ENCODE measurements around the gene RFT1. TPM values are rescaled to one million over a fixed set of nuclear protein-coding genes. Genes with fewer than 3 reads are reported as not detected.

RFT1 gene
- total RNA-seq, 4 donors from 2014 or later, result 13.1 to 38.2 (median 16.5) TPM

DNA sequence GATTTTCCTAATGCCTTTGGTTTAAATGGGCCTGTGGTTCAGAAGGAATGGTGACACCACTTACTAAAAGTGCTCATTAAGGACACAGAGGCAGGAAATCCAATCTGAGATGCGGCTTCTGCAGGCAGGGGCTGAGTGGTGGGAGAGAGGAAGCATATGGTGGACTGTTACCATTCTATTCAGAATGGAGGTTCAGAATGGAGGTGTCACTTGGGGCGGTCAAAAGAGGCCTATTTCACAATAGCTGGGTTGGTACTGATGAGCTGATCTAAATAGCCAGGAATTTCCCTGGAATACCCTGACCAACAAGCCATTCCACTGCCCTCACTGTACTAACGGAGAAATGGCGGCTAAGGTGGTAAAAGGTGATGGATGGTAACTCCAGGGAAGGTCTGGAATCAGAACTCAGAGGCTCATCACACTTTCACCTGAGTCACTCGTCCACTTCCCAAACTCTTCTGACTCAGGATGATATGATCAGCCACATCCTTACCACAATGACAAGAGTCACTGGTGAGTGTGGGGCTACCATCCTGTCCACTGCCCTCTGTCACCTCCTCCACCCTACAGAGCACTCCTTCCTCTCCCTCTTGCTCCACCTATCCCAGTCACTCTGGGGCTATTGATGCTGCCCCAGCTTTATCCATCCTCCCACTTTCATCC is 15.7 kb downstream of the RFT1 start:
- intact Hi-C loops (cut with DNase I; ENCODE audit: low total_unique reads), result loop anchor here (2.0 kb wide), 1 partner anchor 82 kb away; no protein-coding TSS in a partner anchor
- no peak for DNase-seq
- H3K27ac ChIP-seq, result no peak overlapping the region
- no peaks in the 10 kb centered on the region for H3K27me3 ChIP-seq
- no peak overlapping the region for H3K4me3 ChIP-seq
- TF ChIP-seq POLR2A (IDR thresholded peaks at IDR 0.05), result no peak
- TF ChIP-seq, protein P1, sequence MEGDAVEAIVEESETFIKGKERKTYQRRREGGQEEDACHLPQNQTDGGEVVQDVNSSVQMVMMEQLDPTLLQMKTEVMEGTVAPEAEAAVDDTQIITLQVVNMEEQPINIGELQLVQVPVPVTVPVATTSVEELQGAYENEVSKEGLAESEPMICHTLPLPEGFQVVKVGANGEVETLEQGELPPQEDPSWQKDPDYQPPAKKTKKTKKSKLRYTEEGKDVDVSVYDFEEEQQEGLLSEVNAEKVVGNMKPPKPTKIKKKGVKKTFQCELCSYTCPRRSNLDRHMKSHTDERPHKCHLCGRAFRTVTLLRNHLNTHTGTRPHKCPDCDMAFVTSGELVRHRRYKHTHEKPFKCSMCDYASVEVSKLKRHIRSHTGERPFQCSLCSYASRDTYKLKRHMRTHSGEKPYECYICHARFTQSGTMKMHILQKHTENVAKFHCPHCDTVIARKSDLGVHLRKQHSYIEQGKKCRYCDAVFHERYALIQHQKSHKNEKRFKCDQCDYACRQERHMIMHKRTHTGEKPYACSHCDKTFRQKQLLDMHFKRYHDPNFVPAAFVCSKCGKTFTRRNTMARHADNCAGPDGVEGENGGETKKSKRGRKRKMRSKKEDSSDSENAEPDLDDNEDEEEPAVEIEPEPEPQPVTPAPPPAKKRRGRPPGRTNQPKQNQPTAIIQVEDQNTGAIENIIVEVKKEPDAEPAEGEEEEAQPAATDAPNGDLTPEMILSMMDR (IDR thresholded peaks at IDR 0.05), result no peak
- no peaks in the 10 kb centered on the region for H3K9me3 ChIP-seq
- H3K36me3 ChIP-seq, result no peaks in the 10 kb centered on the region
- H3K4me1 ChIP-seq, result no peaks in the 10 kb centered on the region

DNA sequence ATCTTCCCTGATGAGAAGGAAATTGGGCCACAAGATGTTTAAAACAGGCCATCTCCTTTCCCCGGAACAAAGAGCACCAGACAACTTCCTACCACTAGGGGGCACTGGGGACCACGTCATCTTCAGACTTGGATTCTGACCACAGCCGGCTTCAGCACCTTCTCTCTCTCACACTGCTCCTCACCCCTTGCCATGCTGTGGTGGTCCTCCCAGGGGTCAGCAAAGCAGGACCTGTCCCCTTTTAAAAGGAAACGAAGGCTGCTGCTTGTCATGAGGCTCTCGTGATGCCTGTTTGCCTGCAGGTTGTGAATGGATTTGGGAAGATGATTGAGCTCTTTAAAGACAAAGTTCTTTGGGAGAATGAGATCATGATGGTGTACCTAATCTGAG is 16.2 kb downstream of the RFT1 start:
- Histone ChIP-seq H3K9me3 (no peaks in the 10 kb centered on the region), H3K4me1 (no peaks in the 10 kb centered on the region), H3K27me3 (no peaks in the 10 kb centered on the region), H3K27ac (peak overlapping the region in 1 of 2 donors; percentile 51), H3K4me3 (no peak overlapping the region), H3K36me3 (no peaks in the 10 kb centered on the region)
- peak; percentile 79 to 84 for DNase-seq
- no peak for TF ChIP-seq POLR2A (IDR thresholded peaks at IDR 0.05)
- TF ChIP-seq, protein P1 (IDR thresholded peaks at IDR 0.05), result peak; percentile 86 to 92 (median 89)
- intact Hi-C loops (cut with DNase I; ENCODE audit: low total_unique reads), result loop anchor here (2.0 kb wide), 1 partner anchor 83 kb away; no protein-coding TSS in a partner anchor

DNA sequence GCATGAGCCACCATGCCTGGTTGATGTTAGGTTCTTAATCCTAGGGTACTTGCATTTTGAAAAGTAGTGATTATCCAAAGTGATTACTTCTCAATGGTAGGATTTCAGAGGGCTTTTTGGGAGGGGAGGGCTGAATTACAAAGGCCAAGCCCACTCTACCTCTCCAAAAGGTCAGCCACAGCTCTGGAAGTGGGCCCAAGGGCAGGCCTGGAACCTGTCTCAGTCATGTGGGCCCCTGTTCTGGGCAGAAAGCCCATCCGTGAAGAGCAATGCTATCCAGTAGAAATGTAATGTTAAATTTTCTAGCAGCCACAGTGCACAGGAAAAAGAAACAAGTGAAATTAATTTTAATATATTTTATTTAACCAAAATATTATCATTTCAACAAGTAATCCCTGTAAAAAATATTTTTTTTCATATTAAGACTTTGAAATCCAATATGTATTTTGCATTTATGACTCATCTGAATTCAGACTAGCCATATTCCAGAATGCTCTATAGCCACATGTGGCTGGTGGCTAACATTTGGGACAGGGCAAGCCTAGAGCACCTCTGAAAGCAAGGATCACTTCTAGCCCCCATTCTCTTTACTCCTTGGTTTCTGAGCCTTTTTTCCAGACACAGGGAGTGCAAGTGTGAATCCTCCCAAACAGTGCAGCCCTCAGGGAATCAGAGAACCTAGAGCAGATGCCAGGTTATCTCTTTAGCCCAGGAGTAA is 16.8 kb downstream of the RFT1 start:
- Histone ChIP-seq H3K27ac (peak overlapping the region in 1 of 2 donors; percentile 51), H3K9me3 (no peaks in the 10 kb centered on the region), H3K27me3 (no peaks in the 10 kb centered on the region), H3K4me3 (no peak overlapping the region), H3K4me1 (no peaks in the 10 kb centered on the region), H3K36me3 (no peaks in the 10 kb centered on the region)
- DNase-seq, result peak in 1 of 2 donors; percentile 46
- TF ChIP-seq, protein P1 (IDR thresholded peaks at IDR 0.05), result no peak
- TF ChIP-seq POLR2A (IDR thresholded peaks at IDR 0.05), result no peak
- intact Hi-C loops (cut with DNase I; ENCODE audit: low total_unique reads), result loop anchor here (2.0 kb wide), 1 partner anchor 83 kb away; no protein-coding TSS in a partner anchor

DNA sequence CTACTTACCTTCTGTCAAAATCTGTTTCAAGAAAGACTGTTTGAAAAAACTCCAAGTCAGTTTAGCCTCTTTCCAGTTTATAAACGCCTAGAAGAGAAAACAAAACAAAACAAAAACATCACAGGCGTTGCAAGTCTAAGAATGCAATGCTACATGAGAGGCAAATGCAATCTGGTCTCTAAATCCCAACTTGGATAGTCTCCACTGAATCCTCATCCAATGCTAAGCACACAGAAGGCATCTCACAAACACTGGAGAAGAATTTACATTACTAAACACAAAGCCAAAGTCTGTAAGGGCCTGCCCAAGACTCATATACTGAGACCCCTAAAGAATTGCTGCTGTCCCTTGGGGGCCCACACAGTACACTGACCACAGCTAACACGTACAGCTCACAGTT is 18.4 kb downstream of the RFT1 start:
- Histone ChIP-seq H3K27ac (no peak overlapping the region), H3K4me1 (no peaks in the 10 kb centered on the region), H3K27me3 (no peaks in the 10 kb centered on the region), H3K4me3 (no peak overlapping the region), H3K9me3 (no peaks in the 10 kb centered on the region), H3K36me3 (no peaks in the 10 kb centered on the region)
- TF ChIP-seq, protein P1 (IDR thresholded peaks at IDR 0.05), result no peak
- TF ChIP-seq POLR2A (IDR thresholded peaks at IDR 0.05), result no peak
- no peak for DNase-seq
- intact Hi-C loops (cut with DNase I; ENCODE audit: low total_unique reads), result no loop called here

Data from uterus (tissue), 4 donors.